Suprapubic skin (tissue), 4 donors: Measurements from ENCODE around the gene ANKRD40CL.

Experiments used
- EP300 ChIP-seq: sonication (generic); formaldehyde crosslinking; IDR thresholded peaks from one replicate; pipeline ENCODE4 v1.6.1; 2017; ENCODE audit warnings: antibody characterized with exemption
- POLR2A ChIP-seq, 2 donors: fragments of 450-650 bp; IDR thresholded peaks; one replicate each; pipeline ENCODE4 v1.6.1; 2017; ENCODE audit warnings: antibody characterized with exemption in 2 of 2, mild to moderate bottlenecking in 2 of 2, moderate library complexity in 2 of 2
- POLR2AphosphoS5 ChIP-seq, 3 donors: sonication (generic); formaldehyde crosslinking; IDR thresholded peaks; one replicate each; pipeline ENCODE4 v1.6.1; 2017; ENCODE audit warnings: antibody characterized with exemption in 3 of 3
- TF ChIP-seq, protein P1 (sequence below), 2 donors: fragments of 200-600 bp in 1 of 2; fragments of 450-650 bp in 1 of 2; sonication (generic) in 1 of 2; IDR thresholded peaks; one replicate each; pipeline ENCODE4 v1.5.1; 2016 to 2019; ENCODE audit warnings: antibody characterized with exemption in 2 of 2, mild to moderate bottlenecking in 1 of 2, moderate library complexity in 1 of 2

GRCh38 chr17:50763716-50764475, 3.4 kb downstream of the ANKRD40CL start:
- TF ChIP-seq, protein P1, sequence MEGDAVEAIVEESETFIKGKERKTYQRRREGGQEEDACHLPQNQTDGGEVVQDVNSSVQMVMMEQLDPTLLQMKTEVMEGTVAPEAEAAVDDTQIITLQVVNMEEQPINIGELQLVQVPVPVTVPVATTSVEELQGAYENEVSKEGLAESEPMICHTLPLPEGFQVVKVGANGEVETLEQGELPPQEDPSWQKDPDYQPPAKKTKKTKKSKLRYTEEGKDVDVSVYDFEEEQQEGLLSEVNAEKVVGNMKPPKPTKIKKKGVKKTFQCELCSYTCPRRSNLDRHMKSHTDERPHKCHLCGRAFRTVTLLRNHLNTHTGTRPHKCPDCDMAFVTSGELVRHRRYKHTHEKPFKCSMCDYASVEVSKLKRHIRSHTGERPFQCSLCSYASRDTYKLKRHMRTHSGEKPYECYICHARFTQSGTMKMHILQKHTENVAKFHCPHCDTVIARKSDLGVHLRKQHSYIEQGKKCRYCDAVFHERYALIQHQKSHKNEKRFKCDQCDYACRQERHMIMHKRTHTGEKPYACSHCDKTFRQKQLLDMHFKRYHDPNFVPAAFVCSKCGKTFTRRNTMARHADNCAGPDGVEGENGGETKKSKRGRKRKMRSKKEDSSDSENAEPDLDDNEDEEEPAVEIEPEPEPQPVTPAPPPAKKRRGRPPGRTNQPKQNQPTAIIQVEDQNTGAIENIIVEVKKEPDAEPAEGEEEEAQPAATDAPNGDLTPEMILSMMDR (IDR thresholded peaks at IDR 0.05), result no peak
- TF ChIP-seq POLR2AphosphoS5 (IDR thresholded peaks at IDR 0.05), result no peak
- no peak for TF ChIP-seq EP300
- TF ChIP-seq POLR2A (IDR thresholded peaks at IDR 0.05), result no peak
